Cardiac ventricle fibroblast (primary cell): ENCODE measurements around the gene F8. TPM values are rescaled to one million over a fixed set of nuclear protein-coding genes. Genes with fewer than 3 reads are reported as not detected.

Source experiments
- total RNA-seq: library from RNA; depleted of rRNA; stranded (reverse); fragments of >200 nt; gene quantifications from 2 replicates; pipeline ENCODE4 v1.2.3, GENCODE V29; 2015

Gene F8
- 12.7 and 15.0 TPM in 2 replicates for total RNA-seq

GRCh38 chrX:155022585-155022984 is at the start of gene F8:
F8 (minus strand) TSS chrX:155022723; CDS start chrX:155022552, 171 bp downstream.

DNA sequence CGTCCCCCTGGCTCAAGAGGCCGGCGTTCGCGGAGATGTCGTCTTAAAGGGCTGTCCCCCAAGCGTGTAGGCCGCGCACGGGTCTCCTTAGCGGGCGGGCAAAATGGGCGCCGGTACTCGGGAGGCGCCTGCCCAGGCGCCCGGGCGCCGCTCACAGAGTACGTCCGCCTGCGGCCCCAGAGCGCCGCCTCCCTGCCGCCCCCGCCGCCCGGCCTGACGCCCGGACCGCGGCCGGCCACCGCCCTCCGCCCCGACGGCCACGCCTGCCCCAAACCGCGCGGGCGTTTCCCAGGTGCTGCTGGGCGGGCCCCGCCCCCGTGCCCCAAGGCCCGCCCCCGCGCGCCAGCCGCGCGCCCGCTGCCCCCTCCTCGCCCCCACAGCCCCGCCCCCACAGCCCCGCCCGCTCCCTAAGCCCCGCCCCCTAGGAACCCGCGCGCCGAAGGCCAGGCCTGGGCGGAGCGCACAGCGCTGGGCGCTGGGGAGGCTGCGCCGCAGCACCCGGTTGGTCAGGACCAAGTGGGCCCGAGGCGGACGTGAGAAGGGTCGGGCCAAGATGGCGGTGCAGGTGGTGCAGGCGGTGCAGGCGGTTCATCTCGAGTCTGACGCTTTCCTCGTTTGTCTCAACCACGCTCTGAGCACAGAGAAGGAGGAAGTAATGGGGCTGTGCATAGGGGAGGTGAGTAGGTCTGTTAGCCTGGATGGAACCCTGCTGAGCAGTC is 48.6 kb upstream of the F8 start, which contains the start of the genes BRCC3, CMC4 and MTCP1:
TSS of gene BRCC3 (plus strand) at position 534 of the 719 bp plus-strand sequence. CDS start at position 554, 20 bp downstream.
TSS of gene CMC4 (minus strand) at position 162 of the 719 bp plus-strand sequence. CDS start 7,113 bp downstream, outside the sequence.
TSS of gene MTCP1 (minus strand) at position 162 of the 719 bp plus-strand sequence. CDS start 5,126 bp downstream, outside the sequence.

DNA sequence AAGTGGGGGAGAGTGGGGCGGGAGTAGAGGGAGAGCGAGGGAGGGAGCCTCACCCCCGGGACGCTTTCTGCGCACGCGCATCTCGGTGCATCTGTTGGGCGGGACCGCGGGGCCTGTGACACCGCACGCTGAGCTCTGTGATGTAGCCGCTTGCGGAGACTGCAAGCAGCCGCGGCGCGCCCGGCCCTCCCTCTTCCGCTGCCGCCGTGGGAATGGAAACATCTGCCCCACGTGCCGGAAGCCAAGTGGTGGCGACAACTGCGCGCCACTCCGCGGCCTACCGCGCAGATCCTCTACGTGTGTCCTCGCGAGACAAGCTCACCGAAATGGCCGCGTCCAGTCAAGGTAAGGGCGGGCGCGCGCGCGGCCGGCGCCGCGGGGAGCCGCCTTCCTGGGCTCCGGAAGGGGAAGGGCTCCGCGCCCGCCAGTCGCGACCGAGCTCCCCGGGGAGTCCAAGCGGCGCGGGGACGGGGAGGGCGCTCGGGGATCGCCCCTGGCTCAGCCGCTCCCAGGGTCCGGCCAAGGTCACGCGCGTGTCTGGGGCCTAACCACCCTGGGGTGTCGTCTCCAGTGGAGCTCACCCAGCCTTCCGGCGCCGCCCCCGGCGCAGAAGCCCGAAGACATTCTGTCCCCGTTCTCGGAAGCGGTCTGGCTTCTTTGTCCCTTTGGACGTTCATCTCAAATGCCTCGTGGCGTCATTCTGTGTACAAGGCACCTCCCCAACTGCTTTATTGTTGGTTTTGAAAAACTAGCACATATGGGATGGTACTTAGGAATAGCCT is 4.4 kb upstream of the F8 start, which contains the start of gene FUNDC2:
TSS of gene FUNDC2 (plus strand) at position 118 of the 782 bp plus-strand sequence. CDS start at position 213, 95 bp downstream.

GRCh38 chrX:154886069-154886788 is 136.3 kb downstream of the F8 start, which contains the start of gene F8A1:
F8A1 (plus strand) TSS chrX:154886355; CDS start chrX:154886375, 20 bp downstream.

GRCh38 chrX:154834562-154834961 is 188.0 kb downstream of the F8 start, which contains the start of gene SMIM9:
SMIM9 (minus strand) TSS chrX:154834662; CDS start chrX:154830856, 3,806 bp downstream.

GRCh38 chrX:154804957-154805695 is 217.4 kb downstream of the F8 start, which contains the start of gene MPP1:
MPP1 (minus strand) TSS chrX:154805485; CDS start chrX:154805373, 112 bp downstream.

Other genes starting within 250 kb of the F8 start
- 23.8 and 26.8 TPM in 2 replicates for gene MPP1, start 217.2 kb downstream of the F8 start, total RNA-seq
- gene SMIM9, start 188.1 kb downstream of the F8 start, total RNA-seq = not detected in 2 replicates
- gene F8A1, start 136.4 kb downstream of the F8 start, total RNA-seq = 18.8 and 25.0 TPM in 2 replicates
- 86.2 and 119 TPM in 2 replicates for gene FUNDC2, start 4.1 kb upstream of the F8 start, total RNA-seq
- gene CMC4, start 48.4 kb upstream of the F8 start, total RNA-seq = 27.2 and 31.1 TPM in 2 replicates
- gene MTCP1, start 48.4 kb upstream of the F8 start, total RNA-seq = 4.0 and 13.6 TPM in 2 replicates
- 14.6 and 15.1 TPM in 2 replicates for gene BRCC3, start 48.8 kb upstream of the F8 start, total RNA-seq
- 25.9 and 31.3 TPM in 2 replicates for gene VBP1, start 193.7 kb upstream of the F8 start, total RNA-seq
- gene RAB39B, start 241.8 kb upstream of the F8 start, total RNA-seq = 0.05 and 0.06 TPM in 2 replicates